BE2C (cell line): ENCODE data around the gene TFDP2. TPM values are rescaled to one million over a fixed set of nuclear protein-coding genes. Genes with fewer than 3 reads are reported as not detected.

Source experiments
- DNase-seq: peaks from one replicate; pipeline ENCODE4 v3.0.0-alpha.2; 2020
- H3K27me3 ChIP-seq: fragments of 250-450 bp; sonication (Bioruptor Pico); 2 replicates; pipeline ENCODE4 v1.5.1; 2020; ENCODE audit warnings: mild to moderate bottlenecking
- H3K36me3 ChIP-seq: fragments of 250-450 bp; sonication (Bioruptor Pico); 2 replicates; pipeline ENCODE4 v1.5.1; 2020; ENCODE audit warnings: mild to moderate bottlenecking
- H3K4me1 ChIP-seq: fragments of 250-450 bp; sonication (Bioruptor Pico); 2 replicates; pipeline ENCODE4 v1.5.1; 2020
- H3K4me3 ChIP-seq: 2 replicates; pipeline ENCODE4 v1.5.1; 2011; ENCODE audit warnings: low read depth, low read length
- H3K9me3 ChIP-seq: fragments of 250-450 bp; sonication (Bioruptor Pico); 2 replicates; pipeline ENCODE4 v1.5.1; 2020
- CTCF ChIP-seq: IDR thresholded peaks from 2 replicates; pipeline ENCODE4 v1.5.1; 2012; ENCODE audit warnings: mild to moderate bottlenecking, low read depth, low read length
- polyA plus RNA-seq: library from polyadenylated mRNA; unstranded; fragments of >200 nt; gene quantifications from one replicate; pipeline ENCODE4 v1.2.1, GENCODE V29; 2012; ENCODE audit warnings: low read depth, missing spikeins; ENCODE audit not compliant: insufficient read length, insufficient read depth

The TFDP2 gene, protein sequence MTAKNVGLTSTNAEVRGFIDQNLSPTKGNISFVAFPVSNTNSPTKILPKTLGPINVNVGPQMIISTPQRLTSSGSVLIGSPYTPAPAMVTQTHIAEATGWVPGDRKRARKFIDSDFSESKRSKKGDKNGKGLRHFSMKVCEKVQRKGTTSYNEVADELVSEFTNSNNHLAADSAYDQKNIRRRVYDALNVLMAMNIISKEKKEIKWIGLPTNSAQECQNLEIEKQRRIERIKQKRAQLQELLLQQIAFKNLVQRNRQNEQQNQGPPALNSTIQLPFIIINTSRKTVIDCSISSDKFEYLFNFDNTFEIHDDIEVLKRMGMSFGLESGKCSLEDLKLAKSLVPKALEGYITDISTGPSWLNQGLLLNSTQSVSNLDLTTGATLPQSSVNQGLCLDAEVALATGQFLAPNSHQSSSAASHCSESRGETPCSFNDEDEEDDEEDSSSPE
- 8.3 TPM for polyA plus RNA-seq

DNA sequence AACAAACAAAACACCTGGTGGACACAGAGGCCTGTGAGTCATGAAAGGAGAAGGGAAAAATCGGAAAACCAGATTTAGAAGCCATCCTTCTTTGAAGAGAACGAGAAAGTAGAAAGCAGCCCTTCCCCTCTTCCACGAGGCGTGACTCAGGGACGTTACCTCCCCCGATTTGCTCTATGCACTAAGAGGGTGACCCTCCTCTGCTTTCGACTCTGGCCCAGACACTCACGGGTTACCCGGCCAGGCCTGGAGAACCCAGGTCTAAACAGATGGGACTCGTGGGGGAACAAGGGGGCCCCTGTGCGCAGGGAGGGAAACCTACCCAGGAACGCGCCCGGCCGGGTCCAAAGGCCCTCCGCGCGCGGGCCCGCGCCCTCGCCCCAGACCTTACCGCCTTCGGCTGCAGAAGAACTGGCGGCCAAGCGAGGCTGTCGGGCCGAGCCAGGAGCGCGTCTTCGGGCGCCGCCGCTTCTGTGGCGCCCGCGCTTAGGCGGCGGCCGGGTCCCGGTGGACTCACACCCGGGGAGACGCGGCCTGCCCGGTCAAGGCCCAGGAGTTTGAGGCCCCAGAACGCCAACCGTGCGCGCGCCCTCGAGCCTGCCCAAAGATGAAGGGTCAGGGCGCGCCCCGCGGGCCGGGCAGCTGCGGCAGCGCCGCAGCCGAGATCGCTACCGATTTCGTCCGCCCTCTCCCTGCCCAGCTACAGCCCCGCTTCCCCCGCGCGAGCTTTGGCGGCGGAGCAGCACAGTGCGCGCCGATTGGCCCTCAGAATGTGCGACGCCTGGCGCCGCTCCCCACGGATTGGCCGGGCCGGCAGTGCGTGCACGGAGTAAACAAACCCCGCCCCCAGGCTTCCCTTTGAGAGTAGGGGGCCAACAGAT lies at the start of gene TFDP2:
TFDP2 (minus strand) TSS at position 753 of the 881 bp plus-strand sequence. CDS start 47,795 bp downstream, outside the sequence.
- Histone ChIP-seq H3K27me3 (no peaks in the 10 kb centered on the region), H3K4me1 (no peaks in the 10 kb centered on the region), H3K4me3 (peak within 1 kb of the TSS; percentile 75), H3K9me3 (no peaks in the 10 kb centered on the region), H3K36me3 (no peaks in the 10 kb centered on the region; the same call in 1 of the 2 replicates)
- DNase-seq = peak; percentile 97
- TF ChIP-seq CTCF = no peak

GRCh38 chr3:142188846-142189245 lies 39.5 kb upstream of the TFDP2 start:
- no peaks in the 10 kb centered on the region for H3K4me1 ChIP-seq
- TF ChIP-seq CTCF = no peak
- no peak for DNase-seq
- no peak overlapping the region for H3K4me3 ChIP-seq
- no peaks in the 10 kb centered on the region for H3K27me3 ChIP-seq
- H3K36me3 ChIP-seq = no peaks in the 10 kb centered on the region; the same call in 1 of the 2 replicates
- no peaks in the 10 kb centered on the region for H3K9me3 ChIP-seq

- TF ChIP-seq CTCF = peak; percentile 80
- no peaks in the 10 kb centered on the region for H3K27me3 ChIP-seq
- no peaks in the 10 kb centered on the region for H3K4me1 ChIP-seq
- H3K36me3 ChIP-seq = no peaks in the 10 kb centered on the region; the same call in 1 of the 2 replicates
- no peak overlapping the region for H3K4me3 ChIP-seq
- H3K9me3 ChIP-seq = no peaks in the 10 kb centered on the region
- peak; percentile 51 for DNase-seq
Measured at GRCh38 chr3:142180761-142181362, 31.5 kb upstream of the TFDP2 start.

DNA sequence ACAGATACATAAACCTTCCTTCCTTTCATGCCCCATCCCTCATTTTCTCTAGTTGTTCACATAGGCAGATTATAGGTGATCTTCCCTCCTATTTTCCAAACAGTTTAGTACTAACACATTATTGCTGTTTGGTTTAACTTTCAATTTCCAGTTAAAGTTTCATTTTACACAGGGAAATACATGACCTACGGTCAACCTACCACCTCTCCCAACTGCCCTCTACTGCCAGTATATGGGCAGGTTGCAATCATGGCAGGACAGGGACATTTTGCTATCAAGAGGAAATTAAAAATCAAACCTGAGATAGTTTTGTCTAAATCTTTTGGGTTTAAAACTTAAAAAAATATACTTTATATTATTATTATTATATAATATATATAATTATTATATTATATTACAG lies 26.1 kb upstream of the TFDP2 start:
- no peak for TF ChIP-seq CTCF
- no peaks in the 10 kb centered on the region for H3K4me1 ChIP-seq
- DNase-seq = no peak
- no peak overlapping the region for H3K4me3 ChIP-seq
- peaks cover 3% of the 10 kb centered on the region; the same call in 1 of the 2 replicates for H3K36me3 ChIP-seq
- H3K27me3 ChIP-seq = no peaks in the 10 kb centered on the region
- no peaks in the 10 kb centered on the region for H3K9me3 ChIP-seq

GRCh38 chr3:142174559-142174958 lies 25.2 kb upstream of the TFDP2 start:
- H3K27me3 ChIP-seq = no peaks in the 10 kb centered on the region
- no peaks in the 10 kb centered on the region for H3K9me3 ChIP-seq
- no peaks in the 10 kb centered on the region for H3K4me1 ChIP-seq
- TF ChIP-seq CTCF = no peak
- H3K4me3 ChIP-seq = no peak overlapping the region
- peaks cover 8% of the 10 kb centered on the region; the same call in 1 of the 2 replicates for H3K36me3 ChIP-seq
- no peak for DNase-seq
